GM23338 (cell line): ENCODE data around the gene NPLOC4. TPM values are rescaled to one million over a fixed set of nuclear protein-coding genes. Genes with fewer than 3 reads are reported as not detected.

Source experiments
- ATAC-seq: fragments of 200-7000 bp; cut with Tn5 transposase; 3 replicates; pipeline ENCODE4 v1.9.1; 2020
- DNase-seq: peaks from one replicate; pipeline ENCODE4 v3.0.0-alpha.2; 2015; ENCODE audit warnings: low spot score
- H2AFZ ChIP-seq: fragments of 200-600 bp; sonication (generic); 2 replicates; pipeline ENCODE4 v1.8.0; 2016; ENCODE audit warnings: antibody characterized with exemption, mild to moderate bottlenecking, moderate library complexity
- H3F3A ChIP-seq: fragments of 200-600 bp; sonication (generic); replicated peaks from 2 replicates; pipeline ENCODE4 v1.8.0; 2017; ENCODE audit warnings: antibody characterized with exemption, mixed run types, low read depth
- H3K27ac ChIP-seq: fragments of 200-600 bp; sonication (generic); 2 replicates; pipeline ENCODE4 v1.6.1; 2016; ENCODE audit warnings: low read depth
- H3K27me3 ChIP-seq: fragments of 200-600 bp; sonication (generic); 2 replicates; pipeline ENCODE4 v1.8.0; 2016; ENCODE audit warnings: mild to moderate bottlenecking, mixed run types, moderate library complexity; ENCODE audit not compliant: insufficient read depth
- H3K36me3 ChIP-seq: fragments of 200-600 bp; sonication (generic); 2 replicates; pipeline ENCODE4 v1.8.0; 2016; ENCODE audit warnings: mild to moderate bottlenecking; ENCODE audit not compliant: insufficient read depth
- H3K4me1 ChIP-seq: fragments of 200-600 bp; sonication (generic); 2 replicates; pipeline ENCODE4 v1.8.0; 2016; ENCODE audit warnings: mild to moderate bottlenecking, moderate library complexity; ENCODE audit not compliant: insufficient read depth
- H3K4me2 ChIP-seq: fragments of 200-600 bp; sonication (generic); 2 replicates; pipeline ENCODE4 v1.7.1; 2017; ENCODE audit warnings: mixed run types
- H3K4me3 ChIP-seq: fragments of 200-600 bp; sonication (generic); 2 replicates; pipeline ENCODE4 v1.6.1; 2016; ENCODE audit warnings: mixed run types
- H3K79me2 ChIP-seq: fragments of 200-600 bp; sonication (generic); replicated peaks from 2 replicates; pipeline ENCODE4 v1.8.0; 2017; ENCODE audit warnings: mild to moderate bottlenecking; ENCODE audit not compliant: insufficient read depth
- H3K9me2 ChIP-seq: fragments of 200-600 bp; sonication (generic); 2 replicates; pipeline ENCODE4 v1.8.0; 2017; ENCODE audit not compliant: insufficient read depth
- H4K20me1 ChIP-seq: fragments of 200-600 bp; sonication (generic); replicated peaks from 2 replicates; pipeline ENCODE4 v1.8.0; 2017; ENCODE audit warnings: mild to moderate bottlenecking; ENCODE audit not compliant: insufficient read depth
- H3K27ac Mint-ChIP-seq: 2 replicates; pipeline ENCODE4 v1.8.0; 2020; ENCODE audit warnings: inconsistent platforms, mild to moderate bottlenecking, moderate library complexity, mixed read lengths
- H3K27me3 Mint-ChIP-seq: 3 replicates; pipeline ENCODE4 v1.8.0; 2022; ENCODE audit warnings: low read depth, mild to moderate bottlenecking, moderate library complexity, mixed read lengths, inconsistent platforms; ENCODE audit not compliant: insufficient read depth, poor library complexity
- H3K36me3 Mint-ChIP-seq: 3 replicates; pipeline ENCODE4 v1.8.0; 2021; ENCODE audit warnings: low read depth, mild to moderate bottlenecking, inconsistent platforms, moderate library complexity, mixed read lengths
- H3K4me1 Mint-ChIP-seq: 3 replicates; pipeline ENCODE4 v1.8.0; 2020; ENCODE audit warnings: mild to moderate bottlenecking, inconsistent platforms, mixed read lengths
- H3K4me3 Mint-ChIP-seq: 3 replicates; pipeline ENCODE4 v1.8.0; 2021; ENCODE audit warnings: moderate library complexity, mild to moderate bottlenecking, inconsistent platforms, mixed read lengths
- H3K9me3 Mint-ChIP-seq: 3 replicates; pipeline ENCODE4 v1.8.0; 2020; ENCODE audit warnings: moderate library complexity, mild to moderate bottlenecking, inconsistent platforms, mixed read lengths
- EZH2phosphoT487 ChIP-seq: fragments of 200-600 bp; sonication (generic); IDR thresholded peaks from one replicate; pipeline ENCODE4 v1.8.1; 2018; ENCODE audit warnings: antibody characterized with exemption; ENCODE audit not compliant: unreplicated experiment
- JUNB ChIP-seq: IDR thresholded peaks from one replicate; pipeline ENCODE4 v1.6.1; 2016; ENCODE audit warnings: antibody characterized with exemption; ENCODE audit not compliant: unreplicated experiment
- NANOG ChIP-seq: IDR thresholded peaks from 2 replicates; pipeline ENCODE4 v1.6.1; 2016; ENCODE audit warnings: antibody characterized with exemption, borderline replicate concordance
- STAT1 ChIP-seq: IDR thresholded peaks from one replicate; pipeline ENCODE4 v1.6.1; 2016; ENCODE audit warnings: antibody characterized with exemption; ENCODE audit not compliant: unreplicated experiment
- ZNF114 ChIP-seq: fragments of 250-450 bp; sonication (Bioruptor Pico); IDR thresholded peaks from 2 replicates; pipeline ENCODE4 v1.5.0; 2020; ENCODE audit warnings: mild to moderate bottlenecking, moderate library complexity
- ZNF331 ChIP-seq: fragments of 250-450 bp; sonication (Bioruptor Pico); IDR thresholded peaks from 2 replicates; pipeline ENCODE4 v1.5.0; 2020; ENCODE audit warnings: low read depth, mild to moderate bottlenecking, moderate library complexity
- polyA plus RNA-seq: library from polyadenylated mRNA; unstranded; fragments of >200 nt; fragmentation: Nextera tagmentation; extraction: Ambion mirVana; gene quantifications from 2 replicates; pipeline ENCODE4 v1.2.1, GENCODE V29; 2016
- total RNA-seq: library from RNA; depleted of rRNA; stranded (reverse); fragments of >200 nt; shearing (Covaris generic); gene quantifications from 2 replicates; pipeline ENCODE4 v1.2.3, GENCODE V29; 2014
- TF ChIP-seq, protein P1 (sequence below): fragments of 250-450 bp; sonication (Bioruptor Pico); IDR thresholded peaks from 2 replicates; pipeline ENCODE4 v1.5.0; 2020; ENCODE audit warnings: mild to moderate bottlenecking, moderate library complexity
- TF ChIP-seq, protein P2 (sequence below): IDR thresholded peaks from 2 replicates; pipeline ENCODE4 v1.6.1; 2016; ENCODE audit warnings: antibody characterized with exemption
- TF ChIP-seq, protein P3 (sequence below): IDR thresholded peaks from one replicate; pipeline ENCODE4 v1.6.1; 2018; ENCODE audit warnings: antibody characterized with exemption; ENCODE audit not compliant: unreplicated experiment

Gene NPLOC4
- total and polyA plus RNA-seq, 2 experiments from 2014 or later, result 24.1 to 79.1 TPM

DNA sequence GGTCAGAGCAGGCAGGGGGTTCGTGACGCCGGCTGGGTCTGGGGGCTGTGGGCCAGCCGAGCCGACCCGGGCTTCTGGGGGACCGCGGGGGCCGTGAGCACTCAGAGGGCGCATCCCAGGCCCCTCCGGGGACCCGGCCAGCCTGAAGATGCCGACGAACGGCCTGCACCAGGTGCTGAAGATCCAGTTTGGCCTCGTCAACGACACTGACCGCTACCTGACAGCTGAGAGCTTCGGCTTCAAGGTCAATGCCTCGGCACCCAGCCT is 108.6 kb downstream of the NPLOC4 start:
- no peak overlapping the region for H3K4me3 Mint-ChIP-seq
- 0 out of 2 replicates have a peak, but pooled peaks cover 4% of the 10 kb centered on the region for H3K9me2 ChIP-seq
- H3K36me3 Mint-ChIP-seq, result no peaks in the 10 kb centered on the region
- no peaks in the 10 kb centered on the region for H3K9me3 Mint-ChIP-seq
- no peaks in the 10 kb centered on the region for H3F3A ChIP-seq
- H3K4me2 ChIP-seq, result no peak overlapping the region
- peaks cover 19% of the 10 kb centered on the region for H3K27me3 Mint-ChIP-seq
- peaks cover 6% of the 10 kb centered on the region; the same call in 1 of the 2 replicates for H3K27me3 ChIP-seq
- TF ChIP-seq NANOG, result no peak
- TF ChIP-seq, protein P1, sequence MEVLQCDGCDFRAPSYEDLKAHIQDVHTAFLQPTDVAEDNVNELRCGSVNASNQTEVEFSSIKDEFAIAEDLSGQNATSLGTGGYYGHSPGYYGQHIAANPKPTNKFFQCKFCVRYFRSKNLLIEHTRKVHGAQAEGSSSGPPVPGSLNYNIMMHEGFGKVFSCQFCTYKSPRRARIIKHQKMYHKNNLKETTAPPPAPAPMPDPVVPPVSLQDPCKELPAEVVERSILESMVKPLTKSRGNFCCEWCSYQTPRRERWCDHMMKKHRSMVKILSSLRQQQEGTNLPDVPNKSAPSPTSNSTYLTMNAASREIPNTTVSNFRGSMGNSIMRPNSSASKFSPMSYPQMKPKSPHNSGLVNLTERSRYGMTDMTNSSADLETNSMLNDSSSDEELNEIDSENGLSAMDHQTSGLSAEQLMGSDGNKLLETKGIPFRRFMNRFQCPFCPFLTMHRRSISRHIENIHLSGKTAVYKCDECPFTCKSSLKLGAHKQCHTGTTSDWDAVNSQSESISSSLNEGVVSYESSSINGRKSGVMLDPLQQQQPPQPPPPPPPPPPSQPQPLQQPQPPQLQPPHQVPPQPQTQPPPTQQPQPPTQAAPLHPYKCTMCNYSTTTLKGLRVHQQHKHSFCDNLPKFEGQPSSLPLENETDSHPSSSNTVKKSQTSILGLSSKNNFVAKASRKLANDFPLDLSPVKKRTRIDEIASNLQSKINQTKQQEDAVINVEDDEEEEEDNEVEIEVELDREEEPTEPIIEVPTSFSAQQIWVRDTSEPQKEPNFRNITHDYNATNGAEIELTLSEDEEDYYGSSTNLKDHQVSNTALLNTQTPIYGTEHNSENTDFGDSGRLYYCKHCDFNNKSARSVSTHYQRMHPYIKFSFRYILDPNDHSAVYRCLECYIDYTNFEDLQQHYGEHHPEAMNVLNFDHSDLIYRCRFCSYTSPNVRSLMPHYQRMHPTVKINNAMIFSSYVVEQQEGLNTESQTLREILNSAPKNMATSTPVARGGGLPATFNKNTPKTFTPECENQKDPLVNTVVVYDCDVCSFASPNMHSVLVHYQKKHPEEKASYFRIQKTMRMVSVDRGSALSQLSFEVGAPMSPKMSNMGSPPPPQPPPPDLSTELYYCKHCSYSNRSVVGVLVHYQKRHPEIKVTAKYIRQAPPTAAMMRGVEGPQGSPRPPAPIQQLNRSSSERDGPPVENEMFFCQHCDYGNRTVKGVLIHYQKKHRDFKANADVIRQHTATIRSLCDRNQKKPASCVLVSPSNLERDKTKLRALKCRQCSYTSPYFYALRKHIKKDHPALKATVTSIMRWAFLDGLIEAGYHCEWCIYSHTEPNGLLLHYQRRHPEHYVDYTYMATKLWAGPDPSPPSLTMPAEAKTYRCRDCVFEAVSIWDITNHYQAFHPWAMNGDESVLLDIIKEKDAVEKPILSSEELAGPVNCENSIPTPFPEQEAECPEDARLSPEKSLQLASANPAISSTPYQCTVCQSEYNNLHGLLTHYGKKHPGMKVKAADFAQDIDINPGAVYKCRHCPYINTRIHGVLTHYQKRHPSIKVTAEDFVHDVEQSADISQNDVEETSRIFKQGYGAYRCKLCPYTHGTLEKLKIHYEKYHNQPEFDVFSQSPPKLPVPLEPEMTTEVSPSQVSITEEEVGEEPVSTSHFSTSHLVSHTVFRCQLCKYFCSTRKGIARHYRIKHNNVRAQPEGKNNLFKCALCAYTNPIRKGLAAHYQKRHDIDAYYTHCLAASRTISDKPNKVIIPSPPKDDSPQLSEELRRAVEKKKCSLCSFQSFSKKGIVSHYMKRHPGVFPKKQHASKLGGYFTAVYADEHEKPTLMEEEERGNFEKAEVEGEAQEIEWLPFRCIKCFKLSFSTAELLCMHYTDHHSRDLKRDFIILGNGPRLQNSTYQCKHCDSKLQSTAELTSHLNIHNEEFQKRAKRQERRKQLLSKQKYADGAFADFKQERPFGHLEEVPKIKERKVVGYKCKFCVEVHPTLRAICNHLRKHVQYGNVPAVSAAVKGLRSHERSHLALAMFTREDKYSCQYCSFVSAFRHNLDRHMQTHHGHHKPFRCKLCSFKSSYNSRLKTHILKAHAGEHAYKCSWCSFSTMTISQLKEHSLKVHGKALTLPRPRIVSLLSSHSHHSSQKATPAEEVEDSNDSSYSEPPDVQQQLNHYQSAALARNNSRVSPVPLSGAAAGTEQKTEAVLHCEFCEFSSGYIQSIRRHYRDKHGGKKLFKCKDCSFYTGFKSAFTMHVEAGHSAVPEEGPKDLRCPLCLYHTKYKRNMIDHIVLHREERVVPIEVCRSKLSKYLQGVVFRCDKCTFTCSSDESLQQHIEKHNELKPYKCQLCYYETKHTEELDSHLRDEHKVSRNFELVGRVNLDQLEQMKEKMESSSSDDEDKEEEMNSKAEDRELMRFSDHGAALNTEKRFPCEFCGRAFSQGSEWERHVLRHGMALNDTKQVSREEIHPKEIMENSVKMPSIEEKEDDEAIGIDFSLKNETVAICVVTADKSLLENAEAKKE, result no peak
- no peak for TF ChIP-seq ZNF114 (CRISPR knock-in tag)
- no peak for TF ChIP-seq STAT1
- no peak for TF ChIP-seq JUNB
- no peak for TF ChIP-seq ZNF331 (CRISPR knock-in tag)
- TF ChIP-seq, protein P2, sequence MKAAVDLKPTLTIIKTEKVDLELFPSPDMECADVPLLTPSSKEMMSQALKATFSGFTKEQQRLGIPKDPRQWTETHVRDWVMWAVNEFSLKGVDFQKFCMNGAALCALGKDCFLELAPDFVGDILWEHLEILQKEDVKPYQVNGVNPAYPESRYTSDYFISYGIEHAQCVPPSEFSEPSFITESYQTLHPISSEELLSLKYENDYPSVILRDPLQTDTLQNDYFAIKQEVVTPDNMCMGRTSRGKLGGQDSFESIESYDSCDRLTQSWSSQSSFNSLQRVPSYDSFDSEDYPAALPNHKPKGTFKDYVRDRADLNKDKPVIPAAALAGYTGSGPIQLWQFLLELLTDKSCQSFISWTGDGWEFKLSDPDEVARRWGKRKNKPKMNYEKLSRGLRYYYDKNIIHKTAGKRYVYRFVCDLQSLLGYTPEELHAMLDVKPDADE, result no peak
- TF ChIP-seq, protein P3, sequence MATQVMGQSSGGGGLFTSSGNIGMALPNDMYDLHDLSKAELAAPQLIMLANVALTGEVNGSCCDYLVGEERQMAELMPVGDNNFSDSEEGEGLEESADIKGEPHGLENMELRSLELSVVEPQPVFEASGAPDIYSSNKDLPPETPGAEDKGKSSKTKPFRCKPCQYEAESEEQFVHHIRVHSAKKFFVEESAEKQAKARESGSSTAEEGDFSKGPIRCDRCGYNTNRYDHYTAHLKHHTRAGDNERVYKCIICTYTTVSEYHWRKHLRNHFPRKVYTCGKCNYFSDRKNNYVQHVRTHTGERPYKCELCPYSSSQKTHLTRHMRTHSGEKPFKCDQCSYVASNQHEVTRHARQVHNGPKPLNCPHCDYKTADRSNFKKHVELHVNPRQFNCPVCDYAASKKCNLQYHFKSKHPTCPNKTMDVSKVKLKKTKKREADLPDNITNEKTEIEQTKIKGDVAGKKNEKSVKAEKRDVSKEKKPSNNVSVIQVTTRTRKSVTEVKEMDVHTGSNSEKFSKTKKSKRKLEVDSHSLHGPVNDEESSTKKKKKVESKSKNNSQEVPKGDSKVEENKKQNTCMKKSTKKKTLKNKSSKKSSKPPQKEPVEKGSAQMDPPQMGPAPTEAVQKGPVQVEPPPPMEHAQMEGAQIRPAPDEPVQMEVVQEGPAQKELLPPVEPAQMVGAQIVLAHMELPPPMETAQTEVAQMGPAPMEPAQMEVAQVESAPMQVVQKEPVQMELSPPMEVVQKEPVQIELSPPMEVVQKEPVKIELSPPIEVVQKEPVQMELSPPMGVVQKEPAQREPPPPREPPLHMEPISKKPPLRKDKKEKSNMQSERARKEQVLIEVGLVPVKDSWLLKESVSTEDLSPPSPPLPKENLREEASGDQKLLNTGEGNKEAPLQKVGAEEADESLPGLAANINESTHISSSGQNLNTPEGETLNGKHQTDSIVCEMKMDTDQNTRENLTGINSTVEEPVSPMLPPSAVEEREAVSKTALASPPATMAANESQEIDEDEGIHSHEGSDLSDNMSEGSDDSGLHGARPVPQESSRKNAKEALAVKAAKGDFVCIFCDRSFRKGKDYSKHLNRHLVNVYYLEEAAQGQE, result no peak
- no peak for TF ChIP-seq EZH2phosphoT487
- DNase-seq, result no peak
- no peak overlapping the region for H2AFZ ChIP-seq
- no peak overlapping the region for H3K27ac ChIP-seq
- no peaks in the 10 kb centered on the region for H4K20me1 ChIP-seq
- H3K4me1 ChIP-seq, result no peaks in the 10 kb centered on the region
- no peaks in the 10 kb centered on the region for H3K79me2 ChIP-seq
- H3K36me3 ChIP-seq, result no peaks in the 10 kb centered on the region
- no peak overlapping the region for H3K27ac Mint-ChIP-seq
- no peaks in the 10 kb centered on the region; the same call in 2 of the 3 replicates for H3K4me1 Mint-ChIP-seq
- H3K4me3 ChIP-seq, result no peak overlapping the region
- no peak for ATAC-seq
